HG03457 (cell line): ENCODE measurements around the gene FERMT3.

Experiments used
- ATAC-seq: cut with Tn5 transposase; IDR thresholded peaks from one replicate; pipeline ENCODE4 v1.9.1; 2021; ENCODE audit warnings: moderate number of reproducible peaks; ENCODE audit not compliant: unreplicated experiment

The FERMT3 gene

DNA sequence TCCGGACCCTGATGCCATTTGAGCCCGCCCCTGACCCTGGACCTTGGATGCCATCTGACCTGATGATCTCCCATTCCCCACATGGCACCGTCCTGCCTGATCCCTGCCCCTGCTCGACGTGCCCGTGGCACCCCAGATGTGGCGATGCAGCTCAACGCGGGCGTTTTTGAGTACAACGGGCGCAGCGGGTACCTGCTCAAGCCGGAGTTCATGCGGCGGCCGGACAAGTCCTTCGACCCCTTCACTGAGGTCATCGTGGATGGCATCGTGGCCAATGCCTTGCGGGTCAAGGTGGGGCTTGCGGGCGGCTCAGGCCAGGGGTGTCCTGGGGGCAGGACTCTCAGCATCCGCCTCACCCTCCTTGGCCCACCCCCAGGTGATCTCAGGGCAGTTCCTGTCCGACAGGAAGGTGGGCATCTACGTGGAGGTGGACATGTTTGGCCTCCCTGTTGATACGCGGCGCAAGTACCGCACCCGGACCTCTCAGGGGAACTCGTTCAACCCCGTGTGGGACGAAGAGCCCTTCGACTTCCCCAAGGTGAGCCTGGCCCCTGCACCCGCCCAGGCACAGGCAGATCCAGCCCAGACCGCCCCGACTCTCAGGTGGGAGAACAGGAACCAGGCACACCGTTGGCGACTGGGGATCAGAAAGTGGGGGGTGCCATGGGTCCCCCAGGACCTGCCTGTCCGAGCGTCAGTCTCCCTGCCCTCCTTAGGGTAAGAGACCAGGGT, 55.9 kb downstream of the FERMT3 start:
- no peak for ATAC-seq

DNA sequence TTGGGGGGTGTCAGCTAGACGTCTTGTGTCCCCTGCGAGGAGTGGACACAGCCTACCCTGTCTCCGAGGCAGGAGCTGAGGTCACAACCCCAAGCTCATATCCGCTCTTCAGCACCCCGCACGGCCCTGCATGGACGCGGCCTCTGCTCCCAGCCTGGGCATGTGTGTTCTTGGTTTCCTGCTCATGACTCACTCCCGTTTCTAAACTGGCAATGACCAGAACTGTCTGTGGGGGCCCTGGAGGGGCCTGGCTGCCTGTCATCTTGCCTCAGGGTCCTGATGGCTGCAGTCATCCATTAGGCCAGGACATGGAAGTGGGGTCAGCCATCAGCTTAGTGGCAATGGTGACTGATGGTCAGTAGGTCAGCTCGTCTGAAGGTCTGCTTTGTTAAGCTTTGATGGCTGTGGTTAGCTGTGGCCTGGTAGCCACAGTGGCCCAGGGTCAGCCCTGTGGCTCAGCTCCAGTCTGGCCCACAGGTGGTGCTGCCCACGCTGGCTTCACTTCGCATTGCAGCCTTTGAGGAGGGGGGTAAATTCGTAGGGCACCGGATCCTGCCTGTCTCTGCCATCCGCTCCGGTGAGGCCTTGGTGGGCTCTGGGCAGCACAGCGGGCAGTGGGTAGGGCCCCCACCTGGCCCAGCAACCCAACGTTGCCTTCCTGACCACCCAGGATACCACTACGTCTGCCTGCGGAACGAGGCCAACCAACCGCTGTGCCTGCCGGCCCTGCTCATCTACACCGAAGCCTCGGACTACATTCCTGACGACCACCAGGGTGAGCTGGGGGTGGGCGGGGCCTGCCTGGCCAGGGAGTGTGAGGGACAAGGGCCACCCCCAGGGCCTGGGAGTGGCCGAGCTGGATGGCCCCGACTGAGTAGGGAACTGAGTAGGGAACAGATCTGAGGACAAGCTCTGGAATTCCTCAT, 56.8 kb downstream of the FERMT3 start:
- no peak for ATAC-seq

DNA sequence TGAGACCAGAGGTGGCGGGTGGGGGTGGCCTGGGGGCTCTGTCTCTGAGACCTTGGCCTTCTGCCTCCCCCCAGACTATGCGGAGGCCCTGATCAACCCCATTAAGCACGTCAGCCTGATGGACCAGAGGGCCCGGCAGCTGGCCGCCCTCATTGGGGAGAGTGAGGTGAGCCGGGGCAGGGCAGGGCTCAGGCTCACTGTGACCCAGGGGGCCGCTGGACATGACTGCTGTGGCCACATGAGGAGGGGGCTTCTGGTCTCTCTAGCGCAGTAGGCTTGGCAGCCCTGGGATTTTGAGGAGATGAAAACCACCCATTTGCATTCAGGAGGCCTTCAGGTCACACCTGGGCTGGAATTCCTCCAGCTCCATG, 57.4 kb downstream of the FERMT3 start:
- ATAC-seq = no peak

DNA sequence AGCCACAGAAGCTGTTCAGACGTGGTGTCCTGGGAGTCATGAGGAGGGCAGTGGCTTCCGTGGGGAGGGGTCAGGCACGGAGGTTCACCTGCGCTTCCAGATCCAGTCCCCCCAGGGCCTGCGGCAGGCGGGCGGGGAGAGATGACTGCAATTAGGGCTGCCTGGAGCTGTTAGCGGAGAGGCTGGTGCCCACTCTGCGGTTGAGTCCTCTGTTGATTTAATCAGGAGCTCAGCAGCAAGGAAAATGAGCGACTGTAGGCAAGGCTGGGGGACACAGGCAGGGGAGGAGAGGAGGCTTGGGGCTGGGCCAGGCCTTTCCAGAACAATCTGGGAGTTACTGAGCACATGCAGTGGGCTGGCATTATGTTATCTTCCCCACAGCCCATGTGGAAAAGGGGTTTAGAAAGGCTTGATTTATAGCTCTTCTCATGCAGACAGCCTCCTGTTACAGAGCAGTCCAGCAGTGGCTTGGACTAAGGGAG, 57.9 kb downstream of the FERMT3 start:
- no peak for ATAC-seq

DNA sequence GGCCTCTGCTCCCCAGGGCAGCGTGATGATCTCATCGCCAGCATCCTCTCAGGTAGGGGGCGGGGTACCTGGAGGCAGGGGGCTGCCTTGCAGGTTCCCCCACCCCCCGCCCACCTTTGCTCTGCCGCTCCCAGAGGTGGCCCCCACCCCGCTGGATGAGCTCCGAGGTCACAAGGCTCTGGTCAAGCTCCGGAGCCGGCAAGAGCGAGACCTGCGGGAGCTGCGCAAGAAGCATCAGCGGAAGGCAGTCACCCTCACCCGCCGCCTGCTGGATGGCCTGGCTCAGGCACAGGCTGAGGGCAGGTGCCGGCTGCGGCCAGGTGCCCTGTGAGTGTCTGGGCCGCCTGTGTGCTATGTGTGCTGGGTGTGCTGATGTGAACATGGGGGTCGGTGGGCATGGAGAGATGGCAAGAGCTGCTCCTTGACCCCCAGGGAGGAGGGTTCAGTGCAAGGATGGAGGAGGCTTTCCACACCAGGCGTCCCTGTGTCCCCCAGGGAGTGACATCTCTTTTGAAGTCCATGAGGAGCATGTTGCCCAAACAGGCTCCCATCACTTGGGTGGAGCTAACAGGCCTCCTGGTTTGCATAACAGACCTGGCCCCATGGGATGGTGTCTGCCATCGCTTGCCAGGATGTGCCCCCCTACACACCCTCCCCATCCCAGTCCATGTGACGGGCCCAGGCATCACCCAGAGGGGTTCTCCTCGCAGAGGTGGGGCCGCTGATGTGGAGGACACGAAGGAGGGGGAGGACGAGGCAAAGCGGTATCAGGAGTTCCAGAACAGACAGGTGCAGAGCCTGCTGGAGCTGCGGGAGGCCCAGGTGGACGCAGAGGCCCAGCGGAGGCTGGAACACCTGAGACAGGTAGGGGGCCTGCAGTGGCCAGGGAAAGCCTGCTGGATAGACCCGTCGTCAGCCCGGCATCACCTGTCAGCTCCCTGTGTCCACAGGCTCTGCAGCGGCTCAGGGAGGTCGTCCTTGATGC, 58.9 kb downstream of the FERMT3 start:
- ATAC-seq = no peak

DNA sequence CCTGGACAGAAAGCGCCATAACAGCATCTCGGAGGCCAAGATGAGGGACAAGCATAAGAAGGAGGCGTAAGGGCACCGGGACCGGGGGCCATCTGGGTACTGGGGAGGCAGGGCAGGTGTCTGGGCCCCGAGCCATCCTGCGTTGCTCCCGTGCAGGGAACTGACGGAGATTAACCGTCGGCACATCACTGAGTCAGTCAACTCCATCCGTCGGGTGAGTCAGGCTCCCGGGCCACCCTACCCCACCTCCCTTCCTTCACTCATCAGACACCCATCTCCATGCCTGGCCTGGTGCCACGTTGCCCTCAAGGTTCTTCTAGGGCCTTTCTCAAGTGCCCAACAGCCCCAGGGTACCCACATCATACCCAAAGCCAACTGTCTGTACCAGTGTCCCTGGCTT, 59.8 kb downstream of the FERMT3 start:
- ATAC-seq = no peak

DNA sequence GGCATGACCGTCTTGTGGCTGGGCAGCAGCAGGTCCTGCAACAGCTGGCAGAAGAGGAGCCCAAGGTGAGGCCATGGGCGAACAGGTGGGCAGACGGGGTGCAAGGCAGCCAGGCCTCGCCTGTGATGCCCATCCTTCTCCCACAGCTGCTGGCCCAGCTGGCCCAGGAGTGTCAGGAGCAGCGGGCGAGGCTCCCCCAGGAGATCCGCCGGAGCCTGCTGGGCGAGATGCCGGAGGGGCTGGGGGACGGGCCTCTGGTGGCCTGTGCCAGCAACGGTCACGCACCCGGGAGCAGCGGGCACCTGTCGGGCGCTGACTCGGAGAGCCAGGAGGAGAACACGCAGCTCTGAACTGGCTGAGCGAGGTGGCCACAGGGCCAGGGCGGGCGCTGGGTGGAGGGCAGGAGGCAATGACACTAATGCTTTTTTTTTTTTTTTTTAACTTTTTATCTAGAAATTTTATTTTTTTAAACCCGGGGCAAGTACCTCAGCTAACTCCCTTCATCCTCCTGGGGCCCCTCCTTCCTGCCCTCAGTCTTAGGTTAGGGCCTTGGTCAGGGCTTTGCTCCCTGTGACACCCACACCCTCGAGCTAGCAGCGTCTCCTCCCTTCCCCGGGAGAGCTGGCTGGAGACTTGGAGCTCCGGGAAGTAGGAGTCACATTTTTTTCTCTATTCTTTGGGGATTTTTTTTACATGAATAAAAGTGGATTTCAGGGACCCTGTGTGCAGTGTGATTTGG, 60.9 kb downstream of the FERMT3 start:
- ATAC-seq = no peak

DNA sequence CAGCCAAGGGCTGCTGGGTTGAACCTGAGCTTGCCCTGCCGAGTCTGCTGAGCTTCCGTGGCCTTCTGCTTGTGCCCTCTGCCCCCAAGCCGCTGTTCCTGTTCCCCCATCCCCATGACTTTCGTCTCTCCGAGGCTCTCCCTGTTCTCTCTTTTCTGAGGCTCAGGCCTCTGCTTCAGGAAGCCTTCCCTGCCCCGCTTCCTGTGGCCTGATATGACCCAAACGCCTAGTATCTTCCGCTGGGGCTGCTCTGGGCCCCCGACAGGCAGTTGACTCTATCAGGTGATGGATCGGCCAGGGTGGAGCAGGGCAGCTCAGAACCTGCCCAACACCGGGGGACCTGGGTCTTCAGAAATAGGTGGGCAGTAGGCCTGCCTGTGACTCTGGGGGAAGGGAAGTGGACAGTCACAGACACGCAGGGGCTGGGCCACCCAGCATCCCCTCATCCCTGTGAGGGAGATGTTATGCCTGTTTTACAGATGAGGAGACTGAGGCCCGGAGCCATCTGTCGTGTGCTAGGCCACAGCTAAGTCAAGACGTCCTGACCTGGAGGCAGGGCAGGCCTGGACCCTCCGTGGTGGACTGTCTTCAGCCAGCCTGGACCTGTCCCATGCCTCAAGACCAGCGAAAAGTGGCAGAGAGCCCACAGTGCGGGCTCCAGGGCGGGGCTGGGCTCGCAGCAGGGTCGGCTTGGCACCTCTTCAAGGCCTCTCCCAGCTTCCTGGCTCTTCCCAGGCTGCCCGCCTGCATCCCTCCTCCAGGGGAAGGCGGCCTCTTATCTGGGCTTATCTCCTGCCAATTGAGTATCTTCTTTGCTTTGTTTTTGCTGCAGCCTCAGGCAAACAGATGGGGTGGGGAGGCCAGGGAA, 61.7 kb downstream of the FERMT3 start:
- ATAC-seq = no peak

DNA sequence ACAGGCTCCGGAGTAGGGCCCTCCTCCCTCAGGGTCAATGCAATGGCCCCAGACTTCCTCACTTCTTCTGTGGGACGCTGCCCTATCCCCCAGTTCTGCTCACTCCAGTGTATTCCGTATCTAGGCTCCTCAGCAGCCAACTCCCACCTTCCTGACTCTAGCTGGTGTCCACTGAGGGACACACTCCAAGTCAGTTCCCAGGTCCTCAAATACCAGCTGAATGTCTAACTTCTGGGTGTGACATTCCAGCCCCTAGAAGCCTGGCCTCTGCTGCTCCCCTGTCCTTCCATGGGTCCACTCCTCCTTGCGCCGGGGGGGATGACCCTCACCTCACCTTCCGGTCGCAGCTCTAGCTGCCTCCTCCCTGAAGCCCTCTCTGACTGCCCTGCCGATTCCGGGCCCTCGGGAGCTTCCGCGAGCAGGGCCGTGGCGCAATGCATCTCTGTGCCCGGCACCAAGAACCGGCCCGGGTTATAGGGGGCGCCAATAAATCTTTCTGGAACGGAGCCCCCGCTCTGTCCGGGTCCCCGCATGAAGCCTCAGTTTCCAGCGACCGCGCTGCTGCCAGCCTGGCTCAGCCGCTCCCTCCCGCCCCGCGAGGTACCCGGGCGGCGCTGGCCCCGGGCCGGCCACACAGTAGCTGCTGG, 62.5 kb downstream of the FERMT3 start:
- ATAC-seq = peak; percentile 7

DNA sequence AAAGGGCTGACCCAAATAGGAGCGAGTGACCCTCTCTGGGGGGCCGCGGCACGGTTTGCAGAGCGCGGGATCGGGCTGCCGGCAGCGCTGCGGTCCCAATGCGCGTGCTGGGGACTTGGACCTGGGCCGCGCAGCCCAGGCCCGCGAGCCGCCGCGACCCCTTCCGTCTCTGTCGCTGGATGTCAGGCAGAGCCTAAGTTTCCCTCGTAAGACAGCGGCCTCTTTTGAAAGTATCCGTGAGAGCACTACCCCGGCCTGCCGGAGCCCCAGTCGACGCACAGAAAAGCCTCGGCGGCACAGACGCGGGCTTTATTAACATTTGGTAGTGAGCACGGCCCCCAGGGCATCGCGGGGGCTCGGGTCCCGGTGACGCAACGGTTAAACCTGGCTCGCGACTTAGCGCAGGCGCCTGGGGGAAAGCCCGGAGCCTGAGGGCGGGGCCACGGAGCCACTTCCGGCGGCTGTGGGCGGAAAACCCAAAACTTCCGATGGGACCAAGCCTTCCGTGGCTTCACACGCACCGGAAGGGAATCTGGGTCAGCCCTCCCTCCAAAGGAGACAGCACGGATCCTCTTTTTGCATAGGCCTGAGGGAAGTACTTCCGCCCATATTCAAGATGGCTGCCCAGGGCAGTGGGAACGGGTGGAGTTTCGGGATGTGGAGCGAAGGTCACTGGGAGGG, 63.2 kb downstream of the FERMT3 start:
- ATAC-seq = peak; percentile 45
